Vagina (tissue), 2 donors: ENCODE measurements around the gene DVL1.

Experiments
- POLR2A ChIP-seq, 2 donors: fragments of 450-650 bp; IDR thresholded peaks; one replicate each; pipeline ENCODE4 v1.6.1; 2017; ENCODE audit warnings: antibody characterized with exemption in 2 of 2, mild to moderate bottlenecking in 2 of 2, moderate library complexity in 2 of 2
- TF ChIP-seq, protein P1 (sequence below), 3 experiments: fragments of 450-650 bp in 2 of 3; fragments of 200-600 bp in 1 of 3; sonication (generic) in 1 of 3; IDR thresholded peaks; one replicate each; pipeline ENCODE4 v1.5.1; 2017 to 2019; ENCODE audit warnings: antibody characterized with exemption in 3 of 3, mild to moderate bottlenecking in 2 of 3, moderate library complexity in 2 of 3

DNA sequence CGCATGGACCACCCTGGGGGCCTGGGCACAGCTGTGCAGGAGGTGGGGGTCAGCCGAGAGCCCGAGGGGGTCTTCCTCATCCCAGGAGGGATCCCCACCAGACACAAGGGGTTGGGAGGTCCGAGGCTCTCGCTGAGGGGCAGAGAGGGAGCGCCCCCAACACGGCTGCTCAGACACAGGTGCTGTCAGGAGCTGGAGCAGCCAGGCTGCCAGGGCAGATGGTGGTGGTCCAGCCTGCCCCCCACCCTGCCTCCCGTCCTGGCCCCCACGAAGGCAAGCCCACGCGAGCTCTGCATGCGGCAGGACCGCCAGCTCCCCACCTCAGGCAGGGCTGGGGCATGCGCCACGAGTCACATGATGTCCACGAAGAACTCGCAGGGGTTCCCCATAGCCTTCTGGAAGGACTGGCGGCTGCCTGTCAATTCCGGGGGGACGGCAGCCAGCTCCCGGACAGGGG is 13.4 kb downstream of the DVL1 start:
- TF ChIP-seq, protein P1, sequence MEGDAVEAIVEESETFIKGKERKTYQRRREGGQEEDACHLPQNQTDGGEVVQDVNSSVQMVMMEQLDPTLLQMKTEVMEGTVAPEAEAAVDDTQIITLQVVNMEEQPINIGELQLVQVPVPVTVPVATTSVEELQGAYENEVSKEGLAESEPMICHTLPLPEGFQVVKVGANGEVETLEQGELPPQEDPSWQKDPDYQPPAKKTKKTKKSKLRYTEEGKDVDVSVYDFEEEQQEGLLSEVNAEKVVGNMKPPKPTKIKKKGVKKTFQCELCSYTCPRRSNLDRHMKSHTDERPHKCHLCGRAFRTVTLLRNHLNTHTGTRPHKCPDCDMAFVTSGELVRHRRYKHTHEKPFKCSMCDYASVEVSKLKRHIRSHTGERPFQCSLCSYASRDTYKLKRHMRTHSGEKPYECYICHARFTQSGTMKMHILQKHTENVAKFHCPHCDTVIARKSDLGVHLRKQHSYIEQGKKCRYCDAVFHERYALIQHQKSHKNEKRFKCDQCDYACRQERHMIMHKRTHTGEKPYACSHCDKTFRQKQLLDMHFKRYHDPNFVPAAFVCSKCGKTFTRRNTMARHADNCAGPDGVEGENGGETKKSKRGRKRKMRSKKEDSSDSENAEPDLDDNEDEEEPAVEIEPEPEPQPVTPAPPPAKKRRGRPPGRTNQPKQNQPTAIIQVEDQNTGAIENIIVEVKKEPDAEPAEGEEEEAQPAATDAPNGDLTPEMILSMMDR (IDR thresholded peaks at IDR 0.05): no peak
- TF ChIP-seq POLR2A (IDR thresholded peaks at IDR 0.05): no peak
